Measurements from ENCODE around the gene AKAP13.
"Not testable (repeated sequence)": the region's sequence is repeated elsewhere in the genome, so short reads cannot be mapped to it uniquely, and the experiment has no call there.

The AKAP13 gene

DNA sequence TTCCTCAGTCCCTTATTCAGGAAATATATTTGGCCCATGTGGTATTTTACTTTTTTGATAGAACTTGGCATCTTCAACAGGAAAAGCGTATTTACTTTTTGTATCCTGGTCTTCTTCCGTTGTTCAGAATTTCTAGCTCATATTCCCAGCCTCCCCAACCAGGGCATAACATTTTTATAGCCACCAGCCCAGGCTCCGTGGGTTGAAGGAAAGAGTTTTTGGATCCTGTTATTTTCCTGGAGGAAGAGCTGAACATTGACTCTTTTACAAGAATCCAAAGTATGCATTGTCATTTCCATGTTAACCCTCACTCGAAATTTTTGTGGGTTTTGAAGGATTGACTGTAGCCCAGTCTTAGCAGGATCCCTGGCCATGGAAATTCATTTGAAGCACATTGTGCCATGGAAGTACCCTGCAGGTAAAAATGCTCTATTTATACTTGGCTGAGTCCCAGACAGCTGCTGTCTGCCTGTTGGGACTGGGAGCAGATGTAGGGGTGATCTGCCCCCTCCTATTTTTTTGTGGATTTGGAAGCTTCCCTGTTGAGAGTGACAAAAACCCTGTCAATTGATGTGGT is 98.8 kb downstream of the AKAP13 start:
- peak; percentile 79 for DNase-seq (ENCODE audit: low read depth)

DNA sequence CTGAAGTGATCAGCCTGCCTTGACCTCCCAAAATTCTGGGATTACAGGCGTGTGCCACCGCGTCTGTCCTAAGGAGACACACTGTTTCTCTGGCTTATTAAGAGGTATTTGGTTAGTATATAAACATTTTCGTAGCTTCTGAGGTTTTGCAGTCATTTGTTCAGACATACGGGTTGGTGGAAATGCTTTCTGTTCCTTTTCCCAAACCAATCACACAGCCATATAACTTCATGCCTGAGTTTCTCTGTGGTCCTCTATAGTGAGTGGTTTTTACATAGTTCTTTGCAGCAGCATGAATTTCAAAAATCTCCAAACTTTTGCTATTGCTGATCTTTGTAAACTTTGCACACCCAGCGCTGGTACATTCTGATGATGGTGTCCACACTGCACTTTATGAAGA is 100.5 kb downstream of the AKAP13 start:
- DNase-seq (ENCODE audit: low read depth): no peak

DNA sequence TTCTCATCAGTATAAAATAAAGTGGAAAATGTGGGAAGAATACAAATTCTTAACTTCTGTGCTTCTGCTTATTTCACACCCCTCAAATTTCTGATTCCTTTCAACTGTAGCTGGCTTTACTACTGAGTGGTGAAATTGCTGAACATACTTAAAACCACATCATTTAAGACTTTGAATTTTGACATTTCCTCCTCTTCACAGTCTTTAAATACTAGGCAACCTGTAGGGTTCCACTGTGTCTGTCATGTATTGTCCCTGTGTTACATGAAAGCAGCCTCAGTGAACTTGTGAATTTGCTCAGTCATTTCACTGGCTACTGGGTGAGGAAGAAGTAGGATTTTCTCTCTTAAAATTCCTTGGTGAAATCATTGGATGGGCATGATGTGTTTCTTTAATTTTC is 101.1 kb downstream of the AKAP13 start:
- not testable (repeated sequence) for DNase-seq (ENCODE audit: low read depth)

DNA sequence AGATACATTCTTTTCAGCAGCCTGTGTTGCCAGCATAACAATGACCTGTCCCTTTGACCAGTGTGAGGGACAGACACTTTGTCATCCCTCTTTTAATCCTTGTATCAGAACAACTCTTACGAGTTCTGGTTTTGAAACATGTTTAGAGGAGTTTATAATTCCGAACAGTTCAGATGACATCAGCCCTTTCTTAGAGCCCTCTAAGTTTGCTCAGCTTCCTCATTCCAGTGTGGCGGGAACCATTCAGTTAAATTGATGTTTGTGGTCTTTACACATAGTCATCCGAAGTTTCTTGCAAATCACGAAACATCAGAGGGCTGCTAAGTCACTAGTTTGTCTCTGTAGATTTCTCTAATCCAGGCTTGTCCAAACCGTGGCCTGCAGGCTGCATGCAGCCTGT is 102.5 kb downstream of the AKAP13 start:
- peak; percentile 81 for DNase-seq (ENCODE audit: low read depth)

DNA sequence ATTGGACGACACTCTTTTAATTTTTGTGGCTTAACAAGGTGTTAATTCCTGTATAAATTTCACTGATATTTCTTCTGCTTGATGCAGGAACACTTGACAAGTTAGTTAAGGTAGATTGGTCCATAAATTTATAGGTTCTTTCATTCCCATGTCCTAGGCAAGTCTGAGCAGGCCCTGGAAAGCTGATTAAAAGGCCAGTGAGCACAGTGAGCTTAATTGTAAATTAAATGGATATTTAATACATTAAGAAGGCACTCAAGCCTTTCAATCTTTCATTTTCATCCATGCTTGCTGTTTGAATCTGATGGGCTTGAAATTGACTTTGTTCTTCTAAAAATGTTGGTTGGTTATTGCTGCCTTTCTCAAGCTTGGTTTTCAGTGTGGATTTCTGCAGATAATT is 103.6 kb downstream of the AKAP13 start:
- DNase-seq (ENCODE audit: low read depth): not testable (repeated sequence)

DNA sequence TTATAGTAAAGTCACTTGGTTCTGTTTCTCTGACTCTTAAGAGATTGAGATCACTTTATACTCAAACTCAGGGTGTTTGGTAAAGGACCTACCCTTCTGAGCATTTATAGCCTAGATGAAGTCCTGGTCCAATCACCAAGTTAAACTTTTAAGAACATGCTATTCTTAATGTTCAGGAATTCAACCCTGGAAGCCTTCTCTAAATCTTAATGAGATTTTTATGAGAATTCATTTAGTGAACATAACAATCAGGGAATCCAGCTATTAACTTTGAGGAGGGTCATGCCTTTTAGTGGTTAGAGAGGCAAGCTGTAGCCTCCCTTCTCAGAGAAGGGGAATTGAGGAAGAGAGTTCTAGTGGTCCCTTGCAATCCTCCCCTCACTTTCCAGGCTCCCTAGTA is 104.5 kb downstream of the AKAP13 start:
- not testable (repeated sequence) for DNase-seq (ENCODE audit: low read depth)

DNA sequence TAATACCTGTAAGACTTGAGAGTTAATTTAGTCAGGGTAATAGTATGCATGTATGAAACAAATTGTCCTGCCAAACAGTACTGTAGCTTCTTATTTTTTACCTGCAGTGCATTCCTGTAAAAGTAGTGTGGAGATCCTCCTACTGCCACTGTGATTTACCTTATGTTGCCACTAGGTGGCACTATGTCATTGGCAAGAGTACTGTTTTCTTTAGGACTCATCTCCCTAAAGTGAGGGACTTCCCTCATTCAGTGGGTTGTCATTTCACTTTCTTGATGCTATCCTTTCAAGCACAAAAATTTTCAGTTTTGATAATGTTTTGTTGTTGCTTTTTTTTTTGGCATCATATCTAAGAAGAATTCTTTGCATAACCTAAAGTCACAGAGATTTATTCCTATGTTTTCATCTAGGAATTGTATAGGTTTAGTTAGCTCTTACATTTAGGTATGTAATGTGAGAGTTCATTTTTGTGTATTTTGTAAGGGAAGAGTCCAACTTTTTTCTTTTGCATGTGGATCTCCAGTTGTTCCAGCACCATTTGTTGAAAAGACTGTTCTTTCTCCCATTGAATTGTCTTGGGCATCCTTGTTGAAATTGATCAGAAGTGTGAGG is 105.7 kb downstream of the AKAP13 start:
- DNase-seq (ENCODE audit: low read depth): peak; percentile 83

DNA sequence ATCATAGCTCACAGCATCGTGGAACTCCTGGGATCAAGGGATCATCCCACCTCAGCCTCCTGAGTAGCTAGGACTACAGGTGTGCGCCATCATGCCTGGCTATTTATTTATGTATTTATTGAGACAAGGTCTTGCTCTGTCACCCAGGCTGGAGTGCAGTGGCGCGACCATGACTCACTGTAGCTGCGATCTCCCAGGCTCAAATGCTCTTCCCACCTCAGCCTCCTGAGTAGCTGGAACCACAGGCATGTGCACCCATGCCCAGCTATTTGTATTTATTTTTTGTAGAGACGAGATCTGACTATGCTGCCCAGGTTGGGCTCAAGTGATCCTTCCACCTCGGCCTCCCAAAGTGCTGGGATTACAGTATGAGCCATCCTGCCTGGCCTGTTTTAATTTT is 107.4 kb downstream of the AKAP13 start:
- DNase-seq (ENCODE audit: low read depth): peak; percentile 37

DNA sequence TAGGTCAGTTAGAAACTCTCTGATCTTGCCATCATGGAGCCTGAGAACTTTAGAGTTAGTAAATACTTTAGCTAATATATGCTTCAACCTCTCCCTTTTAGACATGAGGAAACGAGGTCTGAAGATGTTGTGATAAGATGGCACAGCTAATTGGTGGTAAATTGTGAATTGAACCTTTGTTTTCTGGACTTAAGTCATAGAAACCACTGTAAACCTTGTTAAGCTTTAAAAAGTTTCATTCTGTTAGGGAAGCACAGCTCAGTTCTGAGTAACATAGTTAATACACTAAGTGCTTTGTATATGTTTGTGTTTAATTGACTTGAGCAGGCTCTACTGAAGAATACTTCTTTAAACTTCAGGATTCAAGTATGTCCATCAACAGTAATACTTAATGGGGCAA is 108.6 kb downstream of the AKAP13 start:
- no peak for DNase-seq (ENCODE audit: low read depth)

DNA sequence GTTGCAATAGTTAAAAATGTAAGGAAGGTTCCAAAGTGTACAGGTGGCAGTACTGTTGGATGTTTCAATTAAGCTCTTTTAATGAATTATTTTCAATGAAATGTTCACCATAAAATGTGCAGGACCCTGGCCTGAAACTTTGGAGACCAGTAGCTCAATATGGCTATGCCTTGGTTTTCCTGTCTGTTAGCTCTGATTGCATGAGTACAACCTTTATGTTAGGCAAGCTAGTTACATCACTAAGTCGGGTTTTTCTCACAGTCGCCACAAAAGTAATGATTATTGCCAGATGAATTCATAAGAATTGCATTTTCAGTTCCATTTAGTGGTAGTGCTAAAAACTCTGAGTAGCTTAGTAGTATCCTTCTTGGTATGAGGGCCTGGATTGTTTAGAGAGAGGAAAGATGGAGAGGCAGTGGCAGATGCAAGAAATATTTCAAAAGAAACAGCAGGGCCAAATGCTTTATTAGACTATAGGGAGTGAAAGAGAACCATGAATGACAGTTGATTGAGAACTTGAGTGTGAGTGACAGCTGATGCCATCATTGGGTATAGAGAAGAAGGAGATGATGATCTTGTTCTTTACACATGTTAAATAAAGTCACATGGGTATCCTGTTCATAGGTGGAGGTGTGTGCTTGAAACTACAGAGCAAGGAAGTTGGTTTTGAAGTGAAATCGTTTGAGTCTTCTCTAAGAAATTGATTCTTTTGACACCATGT is 109.5 kb downstream of the AKAP13 start:
- DNase-seq (ENCODE audit: low read depth): no peak

DNA sequence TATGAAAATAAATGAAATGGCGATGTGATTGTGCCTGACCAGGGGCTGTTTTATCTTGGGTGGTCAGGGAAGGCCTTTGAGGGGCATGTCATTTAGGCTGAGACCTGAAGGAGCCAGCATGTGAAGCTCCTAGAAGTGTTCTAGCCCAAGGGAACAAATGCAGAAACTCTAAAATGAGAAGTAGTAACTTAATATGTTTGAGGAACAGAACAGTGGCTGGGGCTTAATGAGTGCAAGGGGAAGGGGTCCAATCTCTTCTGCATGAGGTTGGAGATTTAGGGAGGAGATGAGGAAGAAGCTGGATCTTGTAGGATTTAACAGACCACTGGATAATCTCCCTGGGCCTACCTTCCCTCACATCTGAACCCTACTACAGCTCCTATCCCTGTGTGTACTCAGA is 110.5 kb downstream of the AKAP13 start:
- DNase-seq (ENCODE audit: low read depth): no peak

DNA sequence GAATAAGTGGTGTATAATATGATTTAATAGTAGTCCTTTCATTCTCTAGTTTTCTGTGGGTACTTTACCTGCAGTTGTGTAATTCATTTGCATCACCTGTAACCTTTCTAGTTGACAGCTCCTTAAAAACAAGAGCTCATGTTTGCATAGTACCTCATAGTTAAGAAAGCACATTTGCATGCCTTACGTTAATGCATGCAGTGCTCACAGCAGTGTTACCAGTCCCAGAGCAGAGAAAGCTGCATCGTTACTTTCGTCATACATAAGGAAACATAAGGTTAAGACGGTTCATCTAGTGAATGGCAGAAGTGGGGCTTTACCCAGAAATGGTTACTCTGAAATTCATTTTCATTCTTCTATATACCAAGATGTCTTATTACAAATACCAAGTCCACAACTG is 111.3 kb downstream of the AKAP13 start:
- no peak for DNase-seq (ENCODE audit: low read depth)

DNA sequence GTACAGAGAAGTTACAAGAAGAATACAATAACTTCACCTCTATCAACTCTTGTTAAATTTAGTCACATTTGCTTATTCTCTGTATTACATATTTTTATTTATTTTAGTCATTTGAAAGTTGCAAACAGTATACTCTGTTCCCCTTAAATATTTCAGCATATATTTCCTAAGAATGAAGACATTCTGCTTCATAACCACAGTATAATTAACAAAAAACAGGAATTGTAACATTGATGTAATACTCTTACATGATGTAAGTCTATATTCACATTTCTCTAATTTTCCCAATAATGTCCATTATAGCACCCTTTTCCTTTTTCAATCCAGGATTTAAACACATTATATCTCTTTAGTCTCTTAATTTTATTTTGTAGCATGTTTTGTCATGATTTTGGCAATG is 112.0 kb downstream of the AKAP13 start:
- no peak for DNase-seq (ENCODE audit: low read depth)

DNA sequence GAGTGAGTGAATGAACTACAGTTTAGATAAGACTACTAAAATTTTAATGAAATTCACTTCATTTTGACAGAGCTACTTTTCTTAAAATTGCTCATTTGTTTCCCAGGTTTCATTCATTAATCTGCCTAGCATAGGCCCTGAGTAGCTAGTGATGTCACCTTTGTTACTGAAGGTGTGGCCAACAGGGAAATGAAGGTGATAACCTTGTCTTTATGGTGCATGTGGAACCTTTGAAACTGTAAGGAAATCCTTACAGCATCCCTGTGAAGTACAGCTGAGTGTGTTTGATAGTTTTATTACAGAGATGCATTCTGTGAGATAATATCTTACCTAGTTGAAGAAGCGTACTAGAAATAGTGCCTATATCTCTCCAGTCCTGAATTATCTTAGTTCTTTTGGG is 112.9 kb downstream of the AKAP13 start:
- no peak for DNase-seq (ENCODE audit: low read depth)

DNA sequence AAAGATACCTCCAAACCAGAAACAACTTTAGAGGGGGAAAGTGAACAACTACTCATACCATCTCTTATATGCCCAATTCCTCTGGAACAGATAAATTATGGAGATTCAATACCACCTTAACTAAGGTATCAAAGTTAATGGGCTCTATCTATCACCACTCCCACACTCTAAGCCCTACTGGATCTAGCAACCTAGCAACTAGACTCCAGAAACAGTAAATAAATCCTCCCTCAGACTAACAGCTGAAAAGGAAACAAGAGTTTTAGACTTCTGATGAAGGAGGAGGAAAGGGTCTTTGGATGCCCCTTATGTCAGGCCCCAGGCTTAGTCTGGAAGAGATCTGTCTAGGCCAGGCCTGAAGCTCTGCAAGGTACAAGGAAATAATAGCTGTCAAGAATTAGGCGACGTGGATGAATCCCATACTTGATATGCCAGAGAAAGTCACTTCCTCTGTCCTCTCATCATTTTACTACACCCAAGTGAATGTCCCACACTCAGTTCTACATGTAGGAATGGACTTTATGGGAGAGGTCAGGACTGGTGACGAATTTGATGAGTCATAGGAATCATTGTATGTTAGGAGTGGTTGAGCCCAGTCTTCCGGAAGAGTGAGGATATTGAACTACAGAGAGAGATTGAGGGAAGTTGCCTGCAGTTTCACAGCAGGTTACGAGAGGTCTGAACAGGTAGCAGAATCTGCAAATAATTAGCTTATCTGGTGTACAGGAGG is 113.8 kb downstream of the AKAP13 start:
- peak; percentile 96 for DNase-seq (ENCODE audit: low read depth)

DNA sequence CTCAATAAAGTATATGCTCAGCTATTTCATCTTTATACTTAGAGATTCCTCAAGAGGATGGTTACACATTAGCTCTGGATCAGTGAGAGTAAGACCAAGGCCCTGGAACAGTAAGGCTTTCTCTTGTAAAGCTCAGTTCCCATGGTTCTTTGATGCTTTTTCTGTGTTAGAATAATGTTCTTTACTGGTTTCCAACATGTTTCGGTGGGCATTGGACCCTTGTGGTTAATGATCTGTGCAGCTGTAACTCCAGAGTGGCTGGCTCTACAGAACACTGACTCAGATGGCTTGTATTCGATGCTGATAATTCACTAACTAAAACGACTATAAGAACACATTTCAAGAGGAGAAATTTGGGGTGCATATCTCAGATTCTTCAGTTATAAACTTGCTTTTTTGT is 114.7 kb downstream of the AKAP13 start:
- no peak for DNase-seq (ENCODE audit: low read depth)

DNA sequence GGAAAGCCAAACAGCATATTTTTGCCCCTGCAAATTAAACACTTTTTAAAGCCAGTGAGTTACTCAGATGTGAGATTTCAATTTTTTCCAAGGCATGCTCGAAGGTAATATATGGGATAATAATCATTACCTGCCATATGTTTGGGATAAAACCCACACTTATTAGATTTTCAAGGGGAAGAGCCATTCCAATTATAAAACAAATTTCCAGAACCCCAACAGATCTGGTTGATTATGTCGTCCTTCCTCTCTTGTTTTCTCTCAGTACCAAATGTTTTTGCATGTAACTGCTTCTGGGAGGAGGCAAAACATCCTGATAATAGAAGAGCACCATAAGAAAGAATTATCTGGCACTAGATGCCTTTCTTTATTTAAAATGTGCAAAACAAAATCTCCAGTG is 115.1 kb downstream of the AKAP13 start:
- no peak for DNase-seq (ENCODE audit: low read depth)

DNA sequence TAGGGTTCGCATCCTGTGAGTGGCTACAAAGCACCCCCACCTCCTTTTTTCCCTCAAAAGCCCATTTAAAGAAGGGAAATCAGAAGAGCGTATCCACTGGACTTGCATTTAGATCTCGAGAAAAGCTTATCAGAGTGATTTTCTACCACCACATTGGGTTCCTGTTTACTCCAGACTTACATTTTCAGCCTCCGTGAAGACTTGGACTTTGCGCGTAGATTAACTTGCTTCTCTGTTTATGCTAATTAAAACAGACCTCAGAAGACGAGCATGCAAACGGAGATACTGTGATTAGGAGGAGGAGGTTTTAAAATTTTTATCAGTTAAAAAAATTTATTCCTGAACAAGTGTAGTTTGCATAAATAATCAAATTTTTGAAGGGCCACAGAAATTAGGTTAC is 115.7 kb downstream of the AKAP13 start:
- no peak for DNase-seq (ENCODE audit: low read depth)

DNA sequence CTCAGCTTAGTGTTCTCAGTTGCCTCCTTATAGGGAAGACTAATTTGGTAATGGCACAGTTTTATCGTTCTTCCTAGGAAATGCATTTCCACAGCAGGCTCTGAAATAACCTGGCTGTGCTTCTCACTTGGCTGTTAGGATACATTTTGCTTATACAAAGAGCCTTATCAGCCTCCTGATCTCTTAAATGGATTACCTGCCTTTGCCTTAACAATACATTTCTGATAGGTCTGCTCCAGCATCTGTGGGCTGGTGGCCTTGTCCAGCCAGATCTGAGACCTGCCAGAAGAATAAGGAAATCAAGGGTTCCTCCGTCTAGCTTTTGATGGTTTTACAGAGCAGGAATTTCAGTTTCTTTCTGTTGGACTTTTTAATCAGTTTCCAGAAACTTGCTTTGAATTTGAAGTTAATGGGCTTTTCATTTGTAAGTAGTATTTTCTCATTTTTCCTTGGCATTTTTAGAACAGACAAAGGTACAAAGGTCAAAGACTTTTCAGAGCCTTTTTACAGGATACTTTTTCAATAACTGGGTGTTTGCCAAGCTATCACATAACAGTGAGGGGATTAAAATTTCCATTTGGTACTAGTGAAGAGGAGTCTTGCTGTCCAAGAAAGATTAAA is 116.3 kb downstream of the AKAP13 start:
- no peak for DNase-seq (ENCODE audit: low read depth)

DNA sequence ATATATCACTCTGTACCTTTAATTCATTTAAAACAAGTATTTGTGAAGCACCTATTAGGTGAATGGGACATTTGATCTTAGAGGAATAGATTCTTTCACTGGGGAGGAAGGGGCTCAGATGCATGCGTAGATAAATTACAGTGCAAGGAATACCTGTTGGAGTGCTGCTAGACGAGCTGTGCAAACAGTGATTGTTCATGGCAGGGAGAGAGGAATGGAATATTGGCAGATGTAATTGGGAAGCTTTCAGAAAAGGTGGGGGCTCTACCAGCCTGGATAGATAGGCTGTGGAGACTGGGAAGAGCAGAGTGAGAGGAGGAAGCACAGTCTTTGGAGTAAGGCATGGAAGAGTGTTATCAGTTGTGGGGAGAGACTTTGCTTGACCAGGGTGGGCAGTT is 116.8 kb downstream of the AKAP13 start:
- DNase-seq (ENCODE audit: low read depth): no peak

DNA sequence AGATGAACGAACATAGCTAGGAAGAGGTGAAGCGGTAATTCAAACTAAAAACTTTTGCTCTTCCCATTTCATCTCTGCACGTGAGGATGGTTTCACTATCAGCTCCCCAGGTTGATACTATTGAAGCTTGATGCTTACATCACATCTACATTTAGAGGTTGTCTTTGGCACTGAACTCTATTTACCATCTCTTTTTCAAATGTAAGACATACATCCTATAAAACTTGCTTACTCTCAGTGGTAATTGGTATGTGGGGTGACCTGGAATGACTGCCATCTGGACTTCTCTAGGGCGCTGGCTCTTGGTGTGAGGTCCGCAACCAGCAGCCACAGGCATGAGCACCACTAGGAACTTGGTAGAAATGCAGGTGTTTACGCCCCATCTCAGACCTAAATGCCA is 118.1 kb downstream of the AKAP13 start:
- no peak for DNase-seq (ENCODE audit: low read depth)

DNA sequence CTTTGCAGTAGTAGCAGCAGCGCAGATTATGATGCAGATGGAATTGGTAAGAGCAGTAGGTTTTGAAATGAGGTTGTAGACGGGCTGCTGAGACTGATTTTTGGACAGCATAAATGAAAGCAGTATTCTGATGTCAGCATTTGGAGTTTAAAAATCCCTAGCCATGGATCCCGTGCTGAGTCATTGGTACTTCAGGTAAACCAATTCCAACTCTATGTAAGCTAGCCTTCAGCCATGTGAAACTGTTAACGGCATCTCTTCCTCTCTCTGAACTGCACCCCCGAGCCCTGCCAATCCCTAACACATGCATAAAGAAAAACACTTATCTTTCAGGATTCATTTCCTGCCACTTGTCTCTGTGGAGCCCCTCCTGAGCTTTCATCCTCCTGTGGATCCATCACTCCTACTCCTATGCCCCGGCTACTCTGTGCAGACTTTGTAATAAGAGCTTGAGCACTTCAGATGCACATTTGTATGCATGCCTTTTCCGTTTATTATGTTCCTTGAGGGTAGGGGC is 119.0 kb downstream of the AKAP13 start:
- no peak for DNase-seq (ENCODE audit: low read depth)

Measured in ELR (cell line).